HG03095 (cell line): ENCODE measurements around the gene CLDN4.
"Not testable (repeated sequence)": the region's sequence is repeated elsewhere in the genome, so short reads cannot be mapped to it uniquely, and the experiment has no call there.

Experiments
- ATAC-seq: cut with Tn5 transposase; IDR thresholded peaks from one replicate; pipeline ENCODE4 v1.9.1; 2021; ENCODE audit warnings: moderate library complexity; ENCODE audit not compliant: unreplicated experiment

The CLDN4 gene

DNA sequence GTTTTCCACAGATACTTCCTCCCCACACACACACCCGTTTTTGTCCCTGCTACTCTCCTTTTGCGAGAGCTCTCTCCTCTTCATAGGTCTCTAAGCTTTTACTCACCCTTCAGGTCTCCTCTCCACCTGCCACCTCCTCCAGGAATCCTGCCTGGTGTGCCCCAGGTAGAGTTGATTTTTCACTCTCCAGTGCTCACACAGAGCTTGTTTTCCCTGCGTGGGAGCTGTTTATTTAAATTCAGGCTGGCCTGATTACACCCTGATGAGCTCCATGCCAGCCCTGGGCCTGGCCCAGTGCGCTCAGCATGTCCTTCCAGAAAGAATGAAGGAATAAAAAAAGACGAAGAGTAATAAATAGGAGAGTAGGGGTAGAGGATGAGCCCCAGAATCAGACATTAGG is 7.5 kb upstream of the CLDN4 start:
- no peak for ATAC-seq

DNA sequence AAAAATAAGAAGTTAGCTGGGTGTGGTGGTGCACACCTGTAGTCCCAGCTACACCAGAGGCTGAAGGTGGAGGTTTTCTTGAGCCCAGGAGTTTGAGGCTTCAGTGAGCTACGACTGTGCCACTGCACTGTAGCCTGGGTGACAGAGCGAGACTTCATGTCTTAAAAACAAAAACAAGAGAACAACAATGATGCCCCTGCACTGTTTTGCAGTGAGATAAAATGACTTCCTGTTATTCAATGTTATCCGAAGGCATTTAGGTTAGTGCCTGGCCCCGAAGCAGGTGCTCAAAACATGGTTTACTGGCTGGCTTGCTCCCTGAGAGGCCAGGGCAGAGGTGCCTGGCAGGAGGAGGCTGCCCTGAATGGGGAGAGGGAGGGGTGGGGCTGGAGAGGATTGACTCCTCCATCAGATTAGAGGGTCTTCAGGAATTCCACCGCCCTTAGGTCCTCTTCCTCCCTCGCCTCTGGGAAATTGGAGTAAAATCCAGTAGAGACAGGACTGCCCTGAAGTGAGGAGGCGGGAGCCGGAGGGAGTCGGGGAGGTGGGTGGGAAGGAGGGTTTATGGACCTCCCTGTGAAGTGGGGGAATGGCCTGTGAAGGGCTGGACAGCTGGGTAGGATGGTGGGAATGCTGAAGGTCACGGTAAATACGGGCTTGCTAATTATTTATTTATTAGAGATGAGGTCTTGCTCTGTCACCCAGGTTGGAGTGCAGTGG is 6.8 kb upstream of the CLDN4 start:
- no peak for ATAC-seq

DNA sequence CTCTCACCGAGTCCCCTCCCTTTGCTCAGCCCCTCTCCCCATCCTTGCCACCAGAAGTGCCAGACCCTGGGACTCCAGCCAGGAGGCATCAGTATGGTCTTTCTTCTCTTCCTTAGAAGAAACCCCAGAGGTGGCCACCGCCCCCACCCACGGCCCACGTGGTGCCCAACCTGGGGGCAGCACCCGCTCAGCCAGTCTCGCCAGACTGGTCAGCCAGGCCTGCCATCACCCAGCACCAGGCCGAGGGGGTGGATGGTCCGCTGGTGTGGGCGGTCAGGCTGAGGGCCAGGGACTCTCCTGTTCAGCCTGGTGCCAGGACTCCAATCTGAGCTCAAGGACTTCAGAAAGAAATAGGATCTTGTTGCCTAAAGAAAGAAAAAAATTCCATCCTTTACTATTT is 5.8 kb upstream of the CLDN4 start:
- ATAC-seq, result no peak

DNA sequence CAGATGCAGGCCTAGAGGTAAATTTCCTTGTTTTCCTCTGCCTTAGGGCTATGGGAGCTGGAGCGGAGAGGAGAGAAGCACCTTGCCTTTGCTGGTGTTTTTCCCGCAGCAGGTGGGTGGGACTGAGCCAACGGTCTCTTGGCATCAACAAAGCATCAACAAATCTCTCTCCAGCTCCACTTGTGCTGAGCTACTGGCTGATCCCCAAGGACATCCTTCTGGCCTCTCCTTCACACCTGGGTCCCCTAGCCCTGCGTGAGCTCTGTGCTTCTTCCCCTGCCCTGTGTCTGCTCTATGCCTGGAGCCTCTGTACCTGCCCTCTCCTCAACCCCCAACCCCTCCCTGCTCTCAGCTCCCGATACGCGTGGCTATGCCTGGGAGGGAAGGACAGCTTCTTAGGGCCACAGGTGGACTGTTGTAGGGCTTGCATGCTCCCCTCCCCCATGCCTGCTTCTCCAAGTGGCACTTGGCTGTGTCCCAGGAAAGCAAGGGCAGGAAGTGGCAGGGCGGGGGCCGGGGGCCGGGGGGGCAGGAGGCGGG is 3.2 kb upstream of the CLDN4 start:
- no peak for ATAC-seq

DNA sequence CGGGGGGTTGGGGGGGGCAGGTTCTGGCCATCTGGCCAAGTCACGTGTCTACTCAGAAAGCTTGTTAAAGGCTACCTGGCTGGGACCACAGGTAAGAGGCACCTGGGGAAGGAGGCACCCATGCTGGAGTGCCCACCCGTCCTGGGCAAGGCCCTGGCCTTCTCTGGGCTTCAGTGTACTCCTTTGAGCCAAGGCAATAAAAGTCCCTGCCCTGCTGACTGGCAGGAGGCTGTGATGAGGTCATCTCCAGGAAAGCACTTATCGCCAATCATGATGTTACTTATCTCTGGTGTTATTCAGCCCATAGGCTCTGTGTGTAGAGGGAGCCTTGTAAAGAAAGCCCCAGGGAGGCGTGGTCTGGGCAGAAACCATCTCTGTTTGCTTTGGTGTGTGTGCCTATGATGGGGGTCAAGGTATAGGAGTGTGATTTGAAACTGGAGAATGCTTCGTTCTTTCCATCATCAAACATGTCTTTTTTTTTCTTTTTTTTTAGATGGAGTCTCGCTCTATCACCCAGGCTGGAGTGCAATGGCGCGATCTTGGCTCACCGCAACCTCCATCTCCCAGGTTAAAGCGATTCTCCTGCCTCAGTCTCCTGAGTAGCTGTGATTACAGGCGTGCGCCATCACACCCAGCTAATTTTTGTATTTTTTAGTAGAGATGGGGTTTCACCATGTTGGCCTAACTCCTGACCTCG is 2.5 kb upstream of the CLDN4 start:
- no peak for ATAC-seq

DNA sequence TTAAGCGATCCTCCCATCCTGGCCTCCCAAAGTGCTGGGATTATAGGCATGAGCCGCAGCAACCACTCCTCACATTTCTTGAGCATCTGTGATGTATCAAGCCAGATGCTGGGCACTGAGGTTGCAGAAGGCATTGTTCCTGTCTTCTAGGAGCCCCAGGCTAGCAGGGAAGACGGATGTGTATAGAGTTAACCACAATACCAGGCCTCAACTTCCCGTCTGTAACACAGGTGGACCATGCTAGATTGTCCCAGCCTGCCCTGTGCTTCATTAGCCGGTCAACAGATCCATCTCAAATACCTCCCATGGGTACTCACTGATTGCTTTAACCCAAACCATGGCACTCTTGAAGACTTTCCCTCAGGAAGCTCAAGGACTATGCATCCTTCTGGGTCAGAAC is 1.8 kb upstream of the CLDN4 start:
- no peak for ATAC-seq

DNA sequence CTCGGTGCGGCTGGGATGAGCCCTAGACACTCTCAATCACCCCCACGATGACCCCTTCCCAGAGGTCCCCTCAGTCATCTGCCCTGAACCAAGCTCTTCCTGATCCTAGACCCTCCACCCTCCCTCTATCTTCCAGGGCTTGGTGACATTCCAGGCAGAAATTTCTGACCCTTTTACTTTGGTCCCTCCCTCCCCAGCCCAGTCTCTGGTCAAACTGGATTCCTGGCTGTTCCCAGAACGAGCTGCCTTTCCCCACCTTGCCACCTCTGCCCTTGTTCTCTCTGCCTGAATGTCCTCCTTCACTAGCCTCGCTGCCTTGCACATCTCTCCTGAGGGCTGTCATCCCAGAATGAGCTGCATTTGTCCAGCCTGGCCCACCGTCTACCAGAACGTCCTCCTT is 1.3 kb upstream of the CLDN4 start:
- no peak for ATAC-seq

DNA sequence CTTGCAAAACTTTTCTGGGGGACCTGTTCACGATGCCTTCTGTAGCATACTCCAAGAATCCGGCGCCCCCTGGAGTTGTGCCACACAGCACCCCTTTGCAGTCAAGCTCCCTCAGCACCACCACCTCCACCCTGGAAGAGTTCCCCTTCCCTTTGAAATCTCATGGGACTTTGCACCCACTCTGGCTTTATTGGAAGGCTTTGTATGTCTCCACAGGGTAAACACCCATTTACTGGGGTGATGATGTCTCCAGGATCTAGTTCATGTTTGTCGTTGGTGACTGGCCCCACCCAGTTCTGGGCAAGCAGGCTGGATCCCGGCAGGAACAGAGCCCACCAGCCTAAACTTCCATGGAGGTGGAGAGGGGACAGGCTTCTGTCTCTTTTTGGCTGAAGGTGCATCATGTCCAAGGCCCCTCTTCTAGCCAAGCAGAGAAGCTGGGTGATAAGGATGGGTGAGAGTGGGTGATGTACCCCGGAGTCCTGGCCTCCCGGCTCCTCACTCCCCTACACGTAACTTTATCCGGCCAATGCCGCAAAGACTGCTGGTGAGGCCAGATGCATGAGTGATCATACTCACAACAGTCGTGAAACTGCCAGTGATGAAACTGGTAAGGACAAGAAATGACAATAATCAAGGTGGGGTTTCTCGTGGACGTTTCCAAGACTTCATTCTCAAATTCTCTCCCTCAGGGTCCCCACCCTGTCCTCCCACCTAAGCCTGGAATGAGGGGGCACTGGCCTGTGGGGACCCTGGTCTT is 695 bp upstream of the CLDN4 start:
- ATAC-seq, result no peak

DNA sequence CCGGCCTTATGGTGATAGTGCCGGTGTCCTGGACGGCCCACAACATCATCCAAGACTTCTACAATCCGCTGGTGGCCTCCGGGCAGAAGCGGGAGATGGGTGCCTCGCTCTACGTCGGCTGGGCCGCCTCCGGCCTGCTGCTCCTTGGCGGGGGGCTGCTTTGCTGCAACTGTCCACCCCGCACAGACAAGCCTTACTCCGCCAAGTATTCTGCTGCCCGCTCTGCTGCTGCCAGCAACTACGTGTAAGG is 713 bp downstream of the CLDN4 start:
- no peak for ATAC-seq

DNA sequence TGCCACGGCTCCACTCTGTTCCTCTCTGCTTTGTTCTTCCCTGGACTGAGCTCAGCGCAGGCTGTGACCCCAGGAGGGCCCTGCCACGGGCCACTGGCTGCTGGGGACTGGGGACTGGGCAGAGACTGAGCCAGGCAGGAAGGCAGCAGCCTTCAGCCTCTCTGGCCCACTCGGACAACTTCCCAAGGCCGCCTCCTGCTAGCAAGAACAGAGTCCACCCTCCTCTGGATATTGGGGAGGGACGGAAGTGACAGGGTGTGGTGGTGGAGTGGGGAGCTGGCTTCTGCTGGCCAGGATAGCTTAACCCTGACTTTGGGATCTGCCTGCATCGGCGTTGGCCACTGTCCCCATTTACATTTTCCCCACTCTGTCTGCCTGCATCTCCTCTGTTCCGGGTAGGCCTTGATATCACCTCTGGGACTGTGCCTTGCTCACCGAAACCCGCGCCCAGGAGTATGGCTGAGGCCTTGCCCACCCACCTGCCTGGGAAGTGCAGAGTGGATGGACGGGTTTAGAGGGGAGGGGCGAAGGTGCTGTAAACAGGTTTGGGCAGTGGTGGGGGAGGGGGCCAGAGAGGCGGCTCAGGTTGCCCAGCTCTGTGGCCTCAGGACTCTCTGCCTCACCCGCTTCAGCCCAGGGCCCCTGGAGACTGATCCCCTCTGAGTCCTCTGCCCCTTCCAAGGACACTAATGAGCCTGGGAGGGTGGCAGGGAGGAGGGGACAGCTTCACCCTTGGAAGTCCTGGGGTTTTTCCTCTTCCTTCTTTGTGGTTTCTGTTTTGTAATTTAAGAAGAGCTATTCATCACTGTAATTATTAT is 1.2 kb downstream of the CLDN4 start:
- no peak for ATAC-seq

DNA sequence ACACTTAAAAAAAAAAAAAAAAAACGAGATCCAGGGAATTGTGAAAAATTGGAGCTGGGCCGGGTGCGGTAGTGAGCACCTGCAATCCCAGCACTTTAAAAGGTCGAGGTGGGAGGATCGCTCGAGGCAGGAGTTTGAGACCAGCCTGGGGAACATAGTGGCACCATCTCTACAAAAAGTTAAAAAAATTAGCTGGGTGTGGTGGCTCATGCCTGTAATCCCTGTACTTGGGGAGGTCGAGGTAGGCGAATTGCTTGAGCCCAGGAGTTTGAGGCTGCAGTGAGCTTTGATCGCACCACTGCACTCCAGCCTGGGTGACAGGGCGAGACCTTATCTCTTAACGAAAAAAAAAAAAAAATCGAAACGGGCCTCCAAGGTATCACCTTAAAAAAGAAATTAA is 2.0 kb downstream of the CLDN4 start:
- no peak for ATAC-seq

DNA sequence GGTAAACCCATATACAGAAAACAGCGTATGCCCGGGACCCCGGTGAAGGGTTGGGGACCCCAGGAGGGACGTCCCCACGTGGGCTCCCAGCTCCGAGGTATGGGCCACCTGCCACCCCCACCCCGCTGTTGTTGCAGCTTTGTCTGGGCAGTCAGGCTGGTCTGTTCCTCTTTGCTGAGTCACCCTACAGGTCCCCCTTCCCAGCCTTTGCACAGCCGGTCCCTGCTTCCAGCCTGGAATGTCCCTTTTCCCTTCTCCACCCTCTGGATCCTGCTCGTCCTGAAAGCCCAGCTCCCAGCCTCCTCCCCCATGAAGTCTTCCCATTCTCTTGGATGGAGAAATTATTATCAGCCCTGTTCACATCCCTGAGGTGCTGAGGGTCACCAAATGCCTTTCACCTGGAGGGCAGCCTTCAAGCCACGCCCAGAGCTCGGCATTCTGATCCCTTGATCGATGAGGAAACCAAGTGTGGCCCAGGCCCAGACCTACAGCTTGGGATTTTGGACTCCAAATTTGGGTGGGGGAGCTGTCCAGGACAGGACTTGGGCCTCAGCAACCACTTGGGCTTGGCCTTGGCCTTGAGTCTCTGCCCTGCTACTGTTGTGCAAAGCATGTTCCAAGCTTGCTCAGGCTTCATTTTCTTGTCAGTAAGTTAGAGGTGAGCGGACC is 2.6 kb downstream of the CLDN4 start:
- no peak for ATAC-seq

DNA sequence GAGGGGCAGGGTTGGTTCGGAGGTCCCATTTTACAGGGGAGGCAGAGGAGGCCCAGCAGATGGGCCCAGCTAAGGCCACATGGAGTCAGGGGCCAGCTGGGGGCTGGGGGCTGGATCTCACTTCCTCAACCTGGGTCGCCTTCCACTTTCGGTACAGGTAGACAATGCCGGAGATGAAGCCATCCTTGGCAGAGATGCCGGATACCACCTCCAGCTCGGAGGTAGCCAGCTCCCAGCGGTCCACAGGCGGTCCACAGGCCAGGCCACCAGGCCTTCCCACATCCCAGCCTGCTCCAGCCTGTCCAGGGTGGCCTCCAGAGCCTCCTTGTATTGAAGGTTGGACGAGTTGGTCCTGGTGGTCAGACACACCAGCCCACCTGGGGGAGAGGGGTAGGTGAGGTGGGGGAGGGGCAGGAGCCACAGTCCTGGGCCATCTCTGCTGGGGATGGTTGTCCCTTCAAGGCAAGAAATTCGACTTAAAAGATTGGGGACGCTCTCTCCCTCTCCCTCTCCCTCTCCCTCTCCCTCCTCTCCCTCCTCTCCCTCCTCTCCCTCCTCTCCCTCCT is 3.9 kb downstream of the CLDN4 start:
- no peak for ATAC-seq

DNA sequence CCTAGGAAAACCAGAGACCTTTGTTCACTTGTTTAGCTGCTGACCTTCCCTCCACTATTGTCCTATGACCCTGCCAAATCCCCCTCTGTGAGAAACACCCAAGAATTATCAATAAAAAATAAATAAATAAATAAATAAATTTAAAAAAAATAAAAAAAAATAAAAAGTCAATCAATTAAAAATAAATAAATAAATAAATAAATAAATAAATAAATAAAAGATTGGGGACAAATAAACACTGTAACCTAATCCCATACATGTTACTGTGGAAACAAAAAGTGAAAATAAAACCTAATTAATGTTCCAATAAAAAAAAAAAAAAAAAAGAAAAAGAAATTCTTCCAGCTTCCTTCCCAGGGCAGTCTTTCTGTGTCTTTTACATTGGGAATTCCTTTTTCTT is 6.4 kb downstream of the CLDN4 start:
- ATAC-seq, result not testable (repeated sequence)

DNA sequence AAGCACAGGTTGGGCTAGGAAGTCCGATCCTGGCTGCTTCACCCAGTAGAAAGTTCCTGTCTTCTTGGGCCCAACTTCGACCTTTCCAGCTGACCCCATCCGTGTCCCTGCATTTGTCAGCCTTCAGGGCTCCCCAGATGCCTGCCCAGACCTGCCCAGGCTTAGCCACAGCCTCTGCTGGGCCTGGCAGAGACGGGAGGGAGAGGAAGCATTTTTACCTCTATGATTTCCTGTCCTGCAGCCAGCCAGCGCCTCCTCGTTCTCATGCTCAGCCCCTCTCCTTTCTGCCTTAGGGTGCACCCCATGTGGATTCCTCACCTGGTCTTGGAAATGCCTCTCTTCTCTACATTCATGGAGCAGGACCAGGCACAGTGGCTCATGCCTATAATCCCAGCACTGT is 7.8 kb downstream of the CLDN4 start:
- no peak for ATAC-seq

DNA sequence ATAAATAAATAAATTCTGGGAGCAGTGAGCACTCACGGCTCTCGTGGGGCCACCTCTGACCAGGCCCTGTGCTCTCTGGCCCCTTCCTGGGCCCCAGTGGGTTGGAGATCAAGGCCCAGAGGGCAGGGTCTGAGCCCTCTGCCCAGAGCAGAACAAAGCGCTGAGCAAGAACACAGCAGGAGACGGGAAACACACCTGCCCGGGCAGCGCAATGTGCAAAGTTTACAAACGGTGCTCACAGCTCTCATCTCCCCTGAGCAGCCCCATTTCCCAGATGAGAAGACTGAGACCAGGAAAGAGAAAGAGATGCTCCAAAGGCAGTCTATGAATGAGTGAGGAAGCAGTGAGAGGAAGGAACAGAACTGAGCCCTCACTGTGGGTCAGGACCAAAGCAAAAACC is 8.5 kb downstream of the CLDN4 start:
- no peak for ATAC-seq

DNA sequence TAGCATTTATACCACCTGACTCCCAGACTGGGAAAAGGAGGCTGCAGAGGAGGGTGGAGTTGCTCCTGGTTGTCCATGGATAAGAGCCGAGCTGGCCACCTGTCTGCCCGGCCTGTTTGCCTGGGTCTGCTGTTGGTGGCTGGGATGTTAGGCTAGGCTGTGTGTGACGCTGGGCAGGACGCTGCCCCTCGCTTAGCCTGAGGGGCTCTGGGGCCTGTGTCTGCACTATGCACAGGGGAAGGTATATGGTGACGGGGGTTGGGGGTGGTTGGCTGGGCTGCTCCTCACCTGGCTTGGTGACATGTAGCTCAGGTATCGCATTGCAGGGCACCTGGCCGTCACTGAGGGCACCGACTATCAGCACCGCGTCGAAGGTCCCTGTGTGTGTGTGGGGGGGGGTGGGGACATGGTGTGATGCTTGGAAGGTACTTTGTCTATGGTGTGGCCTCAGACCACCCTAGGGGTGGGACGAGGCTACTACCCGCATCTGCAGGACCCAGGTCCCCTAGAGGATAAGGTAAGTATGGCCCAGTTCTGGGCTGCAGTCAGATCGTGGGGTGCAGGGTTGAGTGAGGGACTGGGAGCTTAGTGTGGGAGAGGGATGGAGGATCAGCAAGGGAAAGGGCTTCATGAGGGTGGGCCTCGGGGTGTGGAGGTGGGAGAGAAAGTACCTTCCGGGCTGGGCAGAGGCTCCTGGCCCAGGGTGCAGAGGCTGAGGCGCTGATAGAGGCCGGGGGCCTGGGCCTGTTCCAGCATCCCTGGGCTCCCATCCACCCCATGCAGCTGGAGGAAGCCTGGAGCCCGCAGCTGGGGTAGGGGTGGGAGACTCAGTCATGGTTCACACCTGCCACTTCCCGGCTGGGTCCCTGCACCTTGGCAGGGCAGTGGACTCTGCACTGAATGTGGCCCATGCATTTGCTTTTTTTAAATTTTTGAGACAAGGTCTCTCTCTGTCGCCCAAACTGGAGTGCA is 9.2 kb downstream of the CLDN4 start:
- no peak for ATAC-seq

DNA sequence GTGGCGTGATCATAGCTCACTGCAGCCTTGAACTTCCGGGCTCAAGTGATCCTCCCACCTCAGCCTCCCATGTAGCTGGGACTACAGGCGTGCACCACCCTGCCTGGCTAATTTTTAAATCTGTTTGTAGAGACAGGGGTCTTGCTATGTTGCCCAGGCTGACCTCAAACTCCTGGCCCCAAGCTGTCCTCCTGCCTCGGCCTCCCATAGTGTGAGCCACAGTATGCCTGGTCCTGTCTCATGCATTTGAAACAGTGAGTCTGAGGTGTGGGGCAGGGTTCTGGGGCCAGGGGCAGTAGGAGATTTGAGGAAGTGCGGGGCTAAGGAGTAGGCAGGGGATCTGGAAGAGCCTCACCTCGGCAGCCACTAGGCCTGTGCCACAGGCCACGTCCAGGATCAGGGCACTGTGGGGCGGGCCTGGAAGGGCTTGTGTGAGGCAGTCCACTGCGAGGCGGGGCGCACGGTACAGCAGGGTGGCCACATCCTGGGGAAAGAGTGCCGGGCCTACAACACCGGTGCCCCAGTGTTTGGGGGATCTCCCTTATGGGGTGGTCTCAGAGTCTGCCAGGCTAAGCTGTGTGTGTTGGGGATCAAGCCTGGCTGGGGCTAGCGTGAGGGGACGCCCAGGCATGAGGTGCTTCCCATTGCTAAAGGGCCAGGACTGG is 10.1 kb downstream of the CLDN4 start:
- ATAC-seq, result no peak

DNA sequence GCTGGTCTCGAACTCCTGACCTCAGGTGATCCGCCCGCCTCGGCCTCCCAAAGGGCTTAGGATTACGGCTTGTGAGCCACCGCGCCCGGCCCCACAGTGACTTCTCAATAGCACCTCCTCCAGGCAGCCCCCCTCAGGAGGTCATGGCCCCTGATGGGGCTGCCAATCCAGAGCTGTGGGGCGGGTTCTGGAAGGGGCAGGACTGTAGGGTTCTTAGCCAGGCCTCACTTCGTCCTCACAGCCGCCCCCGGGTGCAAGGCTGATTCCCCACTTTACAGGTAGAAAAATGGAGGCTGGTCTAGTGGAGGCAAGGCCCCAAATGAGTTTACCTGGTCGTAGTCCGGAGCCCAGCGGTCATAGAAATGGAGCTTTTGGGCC is 10.9 kb downstream of the CLDN4 start:
- ATAC-seq, result no peak
